Mesenchymal stem cell (in vitro differentiated cells and primary cell): Measurements from ENCODE around the gene DNAJB4.

Source experiments
- DNase-seq: peaks from one replicate; pipeline ENCODE4 v3.0.0-alpha.2; 2013
- H2AFZ ChIP-seq: one replicate; pipeline ENCODE4 v1.6.1; 2013; ENCODE audit warnings: low read depth, mild to moderate bottlenecking, control low read depth, inconsistent platforms, low read length, moderate library complexity
- H2AK5ac ChIP-seq: 2 replicates; pipeline ENCODE4 v1.6.1; 2013; ENCODE audit warnings: low read length, moderate library complexity, mild to moderate bottlenecking, inconsistent platforms; ENCODE audit not compliant: severe bottlenecking
- H2BK120ac ChIP-seq: one replicate; pipeline ENCODE4 v1.6.1; 2013; ENCODE audit warnings: low read depth, mild to moderate bottlenecking, inconsistent platforms, low read length, moderate library complexity
- H2BK12ac ChIP-seq, 2 experiments: one replicate each; pipeline ENCODE4 v1.6.1; 2013; ENCODE audit warnings: inconsistent platforms in 2 of 2, low read length in 2 of 2, mild to moderate bottlenecking in 2 of 2, moderate library complexity in 2 of 2, control low read depth in 1 of 2
- H2BK15ac ChIP-seq: one replicate; pipeline ENCODE4 v1.6.1; 2013; ENCODE audit warnings: mild to moderate bottlenecking, low read depth, inconsistent platforms; ENCODE audit not compliant: poor library complexity, severe bottlenecking
- H2BK5ac ChIP-seq: 2 replicates; pipeline ENCODE4 v1.6.1; 2013; ENCODE audit warnings: low read depth, mild to moderate bottlenecking, low read length, control low read depth, inconsistent platforms; ENCODE audit not compliant: poor library complexity, severe bottlenecking
- H3K14ac ChIP-seq, 2 experiments: one replicate each; pipeline ENCODE4 v1.6.1; 2013; ENCODE audit warnings: inconsistent platforms in 2 of 2, low read length in 2 of 2, control low read depth in 1 of 2, mild to moderate bottlenecking in 1 of 2, moderate library complexity in 1 of 2
- H3K18ac ChIP-seq, 2 experiments: one replicate each; pipeline ENCODE4 v1.6.1; 2013; ENCODE audit warnings: inconsistent platforms in 2 of 2, low read length in 2 of 2, control low read depth in 1 of 2, low read depth in 1 of 2, mild to moderate bottlenecking in 1 of 2
- H3K23ac ChIP-seq, 2 experiments: one replicate each; pipeline ENCODE4 v1.6.1; 2013; ENCODE audit warnings: inconsistent platforms in 2 of 2, low read length in 2 of 2, mild to moderate bottlenecking in 2 of 2, moderate library complexity in 2 of 2, control low read depth in 1 of 2
- H3K27ac ChIP-seq: 2 replicates; pipeline ENCODE4 v1.5.1; 2013; ENCODE audit warnings: mild to moderate bottlenecking, moderate library complexity, low read length, control low read depth, inconsistent platforms; ENCODE audit not compliant: poor library complexity, severe bottlenecking
- H3K27me3 ChIP-seq, 2 experiments: 2 replicates each; pipeline versions ENCODE4 v1.6.1 to v1.7.0; 2013; ENCODE audit warnings: low read length in 2 of 2, mild to moderate bottlenecking in 2 of 2, moderate library complexity in 2 of 2, control low read depth in 1 of 2, inconsistent platforms in 1 of 2; ENCODE audit not compliant: control insufficient read depth in 1 of 2, insufficient read depth in 1 of 2
- H3K36me3 ChIP-seq, 2 experiments: 2 replicates each; pipeline versions ENCODE4 v1.6.1 to v1.7.0; 2013; ENCODE audit warnings: low read length in 2 of 2, control low read depth in 1 of 2, inconsistent platforms in 1 of 2, low read depth in 1 of 2, mild to moderate bottlenecking in 1 of 2; ENCODE audit not compliant: insufficient read depth in 2 of 2, control insufficient read depth in 1 of 2
- H3K4ac ChIP-seq, 2 experiments: one replicate each; pipeline ENCODE4 v1.6.1; 2013; ENCODE audit warnings: inconsistent platforms in 2 of 2, low read length in 2 of 2, mild to moderate bottlenecking in 2 of 2, moderate library complexity in 2 of 2, control low read depth in 1 of 2, low read depth in 1 of 2
- H3K4me1 ChIP-seq: 2 replicates; pipeline ENCODE4 v1.6.1; 2013; ENCODE audit warnings: low read depth, low read length, control low read depth; ENCODE audit not compliant: control insufficient read depth, insufficient read depth
- H3K4me2 ChIP-seq: 2 replicates; pipeline ENCODE4 v1.6.1; 2013; ENCODE audit warnings: low read length, mild to moderate bottlenecking, inconsistent platforms; ENCODE audit not compliant: poor library complexity, severe bottlenecking
- H3K4me3 ChIP-seq, 2 experiments: 2 replicates each; pipeline versions ENCODE4 v1.5.1 to v1.7.0; 2013; ENCODE audit warnings: low read length in 2 of 2, mild to moderate bottlenecking in 2 of 2, control low read depth in 1 of 2, low read depth in 1 of 2; ENCODE audit not compliant: insufficient read depth in 1 of 2
- H3K79me1 ChIP-seq: replicated peaks from 2 replicates; pipeline ENCODE4 v1.6.1; 2013; ENCODE audit warnings: mild to moderate bottlenecking, control low read depth, low read length, inconsistent platforms; ENCODE audit not compliant: poor library complexity, severe bottlenecking
- H3K9ac ChIP-seq: 2 replicates; pipeline ENCODE4 v1.7.0; 2013; ENCODE audit warnings: mild to moderate bottlenecking, low read length, moderate library complexity
- H3K9me3 ChIP-seq: 2 replicates; pipeline ENCODE4 v1.7.0; 2013; ENCODE audit warnings: mild to moderate bottlenecking, low read length; ENCODE audit not compliant: control insufficient read depth
- H4K8ac ChIP-seq: one replicate; pipeline ENCODE4 v1.6.1; 2013; ENCODE audit warnings: inconsistent platforms, mild to moderate bottlenecking, low read length, moderate library complexity
- H4K91ac ChIP-seq: one replicate; pipeline ENCODE4 v1.6.1; 2013; ENCODE audit warnings: mild to moderate bottlenecking, low read length, inconsistent platforms
- WGBS: methylation state at CpG from one replicate; pipeline ENCODE4 v1.1.7; 2013; ENCODE audit warnings: mixed read lengths; 5-methylcytosine and 5-hydroxymethylcytosine counted together

Gene DNAJB4

DNA sequence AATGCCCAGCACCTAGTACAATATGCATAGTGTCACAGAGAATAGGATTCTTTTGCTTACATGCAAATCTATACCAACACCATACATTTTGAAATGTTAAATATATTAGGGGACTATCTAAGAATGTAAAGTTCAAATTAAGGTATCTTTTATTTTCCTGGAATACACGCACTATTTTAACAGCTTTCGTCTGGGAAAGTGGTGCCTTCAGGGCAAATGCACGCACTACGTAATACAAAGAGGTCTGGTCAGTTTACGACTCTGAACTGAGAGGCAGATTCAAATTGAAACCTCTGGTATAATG lies 26.8 kb upstream of the DNAJB4 start:
- H3K27me3 ChIP-seq, result no peaks in the 10 kb centered on the region
- 0% methylated on average over 5 of the region's 5 CpGs for WGBS

DNA sequence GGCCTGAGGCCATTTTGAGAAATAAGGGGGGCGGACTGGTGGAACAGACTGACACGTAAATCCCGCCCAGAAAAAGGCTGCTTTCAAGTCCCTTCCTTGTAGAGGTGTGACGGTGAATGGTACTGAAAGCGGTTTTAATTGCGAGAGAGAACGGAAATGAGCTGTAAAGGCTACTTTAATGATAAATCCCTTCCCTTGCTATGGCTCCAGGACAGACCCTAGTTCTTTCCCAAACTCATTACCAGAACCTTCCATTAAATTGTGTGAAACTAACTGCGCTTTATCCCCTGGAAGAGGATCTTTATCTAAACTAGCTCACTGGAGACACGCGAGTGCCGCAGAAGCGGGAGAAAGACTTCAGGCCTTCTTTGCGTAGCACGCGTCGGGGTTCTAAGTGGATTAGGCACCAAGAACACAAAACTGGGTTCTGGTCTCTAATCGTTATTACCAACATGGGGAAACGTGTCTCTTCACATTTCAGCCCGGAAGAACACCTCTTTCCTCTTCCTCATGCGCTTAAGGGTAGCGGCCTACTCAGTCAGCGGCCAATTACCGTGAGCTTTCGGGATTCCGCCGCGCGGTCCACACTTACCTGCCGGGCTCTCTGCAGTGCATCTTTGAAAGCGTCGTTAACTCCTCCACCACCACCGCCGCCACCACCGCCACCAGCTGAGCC lies 26.3 kb upstream of the DNAJB4 start:
- H3K27ac ChIP-seq, result peak overlapping the region; percentile 98
- H2BK15ac ChIP-seq, result peak overlapping the region; percentile 69
- H2BK5ac ChIP-seq, result peak overlapping the region; percentile 85
- H3K23ac ChIP-seq, result no peak overlapping the region
- H3K27me3 ChIP-seq, result no peaks in the 10 kb centered on the region
- H3K4me1 ChIP-seq, result peaks cover 5% of the 10 kb centered on the region
- peak overlapping the region; percentile 97 for H4K91ac ChIP-seq
- peak overlapping the region; percentile 95 for H2AK5ac ChIP-seq
- no peak overlapping the region for H3K4me2 ChIP-seq
- WGBS, result under 1% methylated on average over 32 of the region's 34 CpGs
- no peak overlapping the region for H2AFZ ChIP-seq
- H3K18ac ChIP-seq, result peak overlapping the region; percentile 92 to 93
- H4K8ac ChIP-seq, result peak overlapping the region; percentile 98
- H3K36me3 ChIP-seq, result peaks cover 11 to 24% of the 10 kb centered on the region in 2 experiments
- H3K4ac ChIP-seq, result peak overlapping the region; percentile 97
- peak overlapping the region; percentile 96 for H3K9ac ChIP-seq
- no peaks in the 10 kb centered on the region for H3K79me1 ChIP-seq
- H3K14ac ChIP-seq, result peak overlapping the region in 1 of 2 experiments; percentile 45
- peak overlapping the region; percentile 82 to 87 for H3K4me3 ChIP-seq
- no peak overlapping the region for H2BK12ac ChIP-seq
- peak overlapping the region; percentile 42 for H2BK120ac ChIP-seq
- DNase-seq, result peak; percentile 98
- H3K9me3 ChIP-seq, result no peaks in the 10 kb centered on the region

More for the DNA sequence above, 26.8 kb upstream of the DNAJB4 start:
- no peak overlapping the region for H3K4me2 ChIP-seq
- no peak for DNase-seq
- no peak overlapping the region for H3K4ac ChIP-seq
- peak overlapping the region; percentile 98 for H3K27ac ChIP-seq
- H2BK15ac ChIP-seq, result no peak overlapping the region
- H2BK120ac ChIP-seq, result no peak overlapping the region
- peak overlapping the region; percentile 96 for H3K9ac ChIP-seq
- peak overlapping the region; percentile 82 to 87 for H3K4me3 ChIP-seq
- no peak overlapping the region for H3K14ac ChIP-seq
- no peak overlapping the region for H4K91ac ChIP-seq
- peaks cover 5% of the 10 kb centered on the region for H3K4me1 ChIP-seq
- no peak overlapping the region for H3K18ac ChIP-seq
- no peak overlapping the region for H2AFZ ChIP-seq
- H2BK5ac ChIP-seq, result no peak overlapping the region
- H4K8ac ChIP-seq, result no peak overlapping the region
- no peaks in the 10 kb centered on the region for H3K79me1 ChIP-seq
- H2AK5ac ChIP-seq, result no peak overlapping the region
- H3K36me3 ChIP-seq, result peaks cover 11 to 24% of the 10 kb centered on the region in 2 experiments
- no peak overlapping the region for H2BK12ac ChIP-seq
- no peaks in the 10 kb centered on the region for H3K9me3 ChIP-seq
- no peak overlapping the region for H3K23ac ChIP-seq

DNA sequence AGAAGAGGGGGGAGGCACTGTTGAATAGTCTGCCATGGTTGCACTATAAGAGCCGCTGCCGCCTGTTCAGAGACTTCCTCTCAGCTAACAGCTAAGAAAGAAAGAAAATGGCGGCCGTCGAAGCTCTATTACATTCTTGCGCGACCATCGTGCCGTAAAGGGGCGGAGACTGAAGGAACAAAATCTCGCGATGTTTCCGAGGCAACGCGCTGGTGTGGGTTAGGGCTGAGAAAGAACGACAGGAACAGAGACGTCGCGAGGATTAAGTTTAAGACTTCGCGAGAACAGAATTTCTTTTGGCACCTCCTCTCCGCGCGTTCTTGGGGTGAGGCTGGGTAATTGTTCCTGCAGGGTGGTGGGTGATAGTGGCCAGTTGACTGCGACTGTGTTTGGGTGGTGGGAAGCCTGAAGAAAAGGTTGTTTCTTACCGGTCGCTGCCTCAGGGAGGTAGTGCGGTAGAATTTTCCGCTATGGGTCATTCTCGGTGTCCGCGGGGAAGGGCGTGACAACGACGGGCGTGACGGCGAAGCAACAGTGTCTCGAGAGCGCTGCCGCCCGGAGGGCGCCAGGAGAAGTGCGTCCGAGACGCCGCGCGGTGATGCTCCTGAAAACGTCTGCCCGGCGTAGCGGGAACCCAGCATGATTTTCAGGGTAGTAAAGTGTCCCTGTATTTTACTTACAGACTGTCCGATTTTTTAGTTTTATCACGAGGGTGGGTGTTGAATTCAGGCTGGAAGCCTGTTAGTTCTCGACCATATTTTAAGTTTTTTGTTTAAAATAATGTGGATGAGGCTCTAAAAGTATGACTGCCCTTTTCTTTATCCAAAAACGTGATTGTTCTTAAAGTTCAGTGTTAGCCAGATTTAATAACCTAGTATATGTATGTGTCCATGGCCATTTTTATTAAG lies 25.5 kb upstream of the DNAJB4 start, which contains the start of gene FUBP1:
TSS of gene FUBP1 (minus strand) at position 104 of the 908 bp plus-strand sequence. CDS start at position 36, 68 bp downstream.
- H2AK5ac ChIP-seq, result peak within 1 kb of the TSS; percentile 95
- H4K8ac ChIP-seq, result peak within 1 kb of the TSS; percentile 98
- DNase-seq, result peak; percentile 99
- no peak within 1 kb of the TSS for H3K23ac ChIP-seq
- peak within 1 kb of the TSS; percentile 96 for H3K9ac ChIP-seq
- no peaks in the 10 kb centered on the region for H3K79me1 ChIP-seq
- H2BK120ac ChIP-seq, result peak within 1 kb of the TSS; percentile 42
- H3K4me3 ChIP-seq, result peak within 1 kb of the TSS; percentile 82 to 87
- H2AFZ ChIP-seq, result peak within 1 kb of the TSS; percentile 81
- peak within 1 kb of the TSS in 1 of 2 experiments; percentile 99 for H3K14ac ChIP-seq
- peak within 1 kb of the TSS; percentile 50 for H3K4me2 ChIP-seq
- under 1% methylated on average over 57 of the region's 57 CpGs for WGBS
- H2BK12ac ChIP-seq, result peak within 1 kb of the TSS in 1 of 2 experiments; percentile 28
- peak within 1 kb of the TSS; percentile 97 for H4K91ac ChIP-seq
- H2BK15ac ChIP-seq, result peak within 1 kb of the TSS; percentile 73
- H3K27me3 ChIP-seq, result no peaks in the 10 kb centered on the region
- peaks cover 5% of the 10 kb centered on the region for H3K4me1 ChIP-seq
- peak within 1 kb of the TSS; percentile 97 to 100 for H3K4ac ChIP-seq
- H2BK5ac ChIP-seq, result peak within 1 kb of the TSS; percentile 97
- H3K18ac ChIP-seq, result peak within 1 kb of the TSS; percentile 98 to 99
- H3K27ac ChIP-seq, result peak within 1 kb of the TSS; percentile 100
- H3K9me3 ChIP-seq, result no peaks in the 10 kb centered on the region
- peaks cover 11 to 30% of the 10 kb centered on the region in 2 experiments for H3K36me3 ChIP-seq
